ENCODE measurements around the gene SLC35F2. TPM values are rescaled to one million over a fixed set of nuclear protein-coding genes. Genes with fewer than 3 reads are reported as not detected.

SLC35F2 gene
- total RNA-seq, 1 donor from 2014 or later, result 3.8 TPM

- Mint-ChIP-seq H3K27ac (ENCODE audit: unreplicated experiment) (no peak overlapping the region), H3K4me1 (ENCODE audit: unreplicated experiment) (peaks cover 2% of the 10 kb centered on the region), H3K27me3 (ENCODE audit: unreplicated experiment) (no peaks in the 10 kb centered on the region), H3K36me3 (ENCODE audit: unreplicated experiment) (no peaks in the 10 kb centered on the region), H3K9me3 (ENCODE audit: unreplicated experiment) (no peaks in the 10 kb centered on the region), H3K4me3 (ENCODE audit: unreplicated experiment) (no peak overlapping the region)
- TF ChIP-seq, protein P1, sequence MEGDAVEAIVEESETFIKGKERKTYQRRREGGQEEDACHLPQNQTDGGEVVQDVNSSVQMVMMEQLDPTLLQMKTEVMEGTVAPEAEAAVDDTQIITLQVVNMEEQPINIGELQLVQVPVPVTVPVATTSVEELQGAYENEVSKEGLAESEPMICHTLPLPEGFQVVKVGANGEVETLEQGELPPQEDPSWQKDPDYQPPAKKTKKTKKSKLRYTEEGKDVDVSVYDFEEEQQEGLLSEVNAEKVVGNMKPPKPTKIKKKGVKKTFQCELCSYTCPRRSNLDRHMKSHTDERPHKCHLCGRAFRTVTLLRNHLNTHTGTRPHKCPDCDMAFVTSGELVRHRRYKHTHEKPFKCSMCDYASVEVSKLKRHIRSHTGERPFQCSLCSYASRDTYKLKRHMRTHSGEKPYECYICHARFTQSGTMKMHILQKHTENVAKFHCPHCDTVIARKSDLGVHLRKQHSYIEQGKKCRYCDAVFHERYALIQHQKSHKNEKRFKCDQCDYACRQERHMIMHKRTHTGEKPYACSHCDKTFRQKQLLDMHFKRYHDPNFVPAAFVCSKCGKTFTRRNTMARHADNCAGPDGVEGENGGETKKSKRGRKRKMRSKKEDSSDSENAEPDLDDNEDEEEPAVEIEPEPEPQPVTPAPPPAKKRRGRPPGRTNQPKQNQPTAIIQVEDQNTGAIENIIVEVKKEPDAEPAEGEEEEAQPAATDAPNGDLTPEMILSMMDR (IDR thresholded peaks at IDR 0.05), result no peak
- DNase-seq (ENCODE audit: extremely low spot score, unreplicated experiment), result no peak
Observed at GRCh38 chr11:107849790-107850189, 8.8 kb downstream of the SLC35F2 start.

DNA sequence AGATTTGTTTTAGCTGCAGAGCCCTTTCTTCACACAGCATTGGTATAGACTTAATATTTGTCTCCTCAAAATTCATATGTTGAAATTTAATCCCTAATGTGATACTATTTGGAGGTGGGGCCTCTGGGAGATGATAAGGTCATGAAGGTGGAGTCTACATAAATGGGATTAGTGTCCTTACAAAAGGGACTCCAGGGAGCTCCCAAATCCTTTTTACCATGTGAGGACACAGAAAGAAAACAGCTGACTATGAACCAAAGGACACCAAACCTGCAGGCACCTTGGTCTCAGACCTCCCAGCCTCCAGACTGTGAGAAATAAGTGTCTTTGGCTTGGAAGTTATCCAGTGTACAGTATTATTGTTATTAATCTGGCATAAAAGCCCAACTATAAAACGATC lies 10.2 kb downstream of the SLC35F2 start:
- no peak for DNase-seq (ENCODE audit: extremely low spot score, unreplicated experiment)
- H3K4me1 Mint-ChIP-seq (ENCODE audit: unreplicated experiment), result peaks cover 2% of the 10 kb centered on the region
- H3K4me3 Mint-ChIP-seq (ENCODE audit: unreplicated experiment), result no peak overlapping the region
- TF ChIP-seq, protein P1 (IDR thresholded peaks at IDR 0.05), result no peak
- no peaks in the 10 kb centered on the region for H3K36me3 Mint-ChIP-seq (ENCODE audit: unreplicated experiment)
- H3K9me3 Mint-ChIP-seq (ENCODE audit: unreplicated experiment), result no peaks in the 10 kb centered on the region
- no peak overlapping the region for H3K27ac Mint-ChIP-seq (ENCODE audit: unreplicated experiment)
- no peaks in the 10 kb centered on the region for H3K27me3 Mint-ChIP-seq (ENCODE audit: unreplicated experiment)

DNA sequence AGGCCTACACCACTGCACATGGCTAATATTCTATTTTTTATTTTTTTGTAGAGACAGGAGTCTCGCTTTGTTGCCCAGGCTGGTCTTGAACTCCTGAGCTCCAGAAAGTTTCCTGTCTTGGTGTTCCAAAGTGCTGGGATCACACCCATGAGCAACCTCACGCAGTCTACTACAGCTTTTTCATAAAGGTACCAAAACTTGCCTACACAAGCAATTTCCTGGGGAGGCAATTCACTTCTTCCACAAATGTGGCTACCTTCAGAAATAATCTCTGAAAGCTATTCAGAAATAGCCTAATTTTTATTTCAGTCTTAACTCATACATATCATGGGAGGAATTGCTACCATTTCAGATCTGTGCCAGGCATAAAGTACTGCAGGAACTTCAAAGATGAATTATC lies 11.4 kb downstream of the SLC35F2 start:
- Mint-ChIP-seq H3K27ac (ENCODE audit: unreplicated experiment) (no peak overlapping the region), H3K4me1 (ENCODE audit: unreplicated experiment) (peaks cover 2% of the 10 kb centered on the region), H3K36me3 (ENCODE audit: unreplicated experiment) (no peaks in the 10 kb centered on the region), H3K4me3 (ENCODE audit: unreplicated experiment) (no peak overlapping the region), H3K9me3 (ENCODE audit: unreplicated experiment) (no peaks in the 10 kb centered on the region), H3K27me3 (ENCODE audit: unreplicated experiment) (no peaks in the 10 kb centered on the region)
- TF ChIP-seq, protein P1 (IDR thresholded peaks at IDR 0.05), result no peak
- no peak for DNase-seq (ENCODE audit: extremely low spot score, unreplicated experiment)

DNA sequence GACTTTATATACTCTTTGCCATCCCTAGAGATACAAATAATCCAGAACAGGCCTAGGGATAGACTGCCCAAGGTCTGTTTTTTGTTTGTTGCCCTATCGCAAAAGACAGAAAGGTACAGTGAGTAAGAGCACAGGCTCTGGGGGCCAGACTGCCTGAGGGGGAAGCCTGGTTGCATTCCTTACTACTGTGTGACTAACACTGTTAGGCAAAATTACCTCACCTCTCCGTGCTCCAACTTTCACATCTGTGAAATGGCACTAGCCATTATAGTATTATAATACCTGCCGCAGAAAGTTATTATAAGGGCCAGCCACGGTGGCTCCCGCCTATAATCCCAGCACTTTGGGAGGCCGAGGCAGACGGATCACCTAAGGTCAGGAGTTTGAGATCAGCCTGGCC lies 14.5 kb downstream of the SLC35F2 start:
- no peak for DNase-seq (ENCODE audit: extremely low spot score, unreplicated experiment)
- Mint-ChIP-seq H3K4me1 (ENCODE audit: unreplicated experiment) (peaks cover 19% of the 10 kb centered on the region), H3K27me3 (ENCODE audit: unreplicated experiment) (no peaks in the 10 kb centered on the region), H3K27ac (ENCODE audit: unreplicated experiment) (no peak overlapping the region), H3K4me3 (ENCODE audit: unreplicated experiment) (no peak overlapping the region), H3K36me3 (ENCODE audit: unreplicated experiment) (no peaks in the 10 kb centered on the region), H3K9me3 (ENCODE audit: unreplicated experiment) (no peaks in the 10 kb centered on the region)
- TF ChIP-seq, protein P1 (IDR thresholded peaks at IDR 0.05), result no peak

- no peaks in the 10 kb centered on the region for H3K36me3 Mint-ChIP-seq (ENCODE audit: unreplicated experiment)
- no peak for DNase-seq (ENCODE audit: extremely low spot score, unreplicated experiment)
- H3K27ac Mint-ChIP-seq (ENCODE audit: unreplicated experiment), result no peak overlapping the region
- H3K4me1 Mint-ChIP-seq (ENCODE audit: unreplicated experiment), result peaks cover 19% of the 10 kb centered on the region
- H3K27me3 Mint-ChIP-seq (ENCODE audit: unreplicated experiment), result no peaks in the 10 kb centered on the region
- no peaks in the 10 kb centered on the region for H3K9me3 Mint-ChIP-seq (ENCODE audit: unreplicated experiment)
- H3K4me3 Mint-ChIP-seq (ENCODE audit: unreplicated experiment), result no peak overlapping the region
- TF ChIP-seq, protein P1 (IDR thresholded peaks at IDR 0.05), result no peak
Observed at GRCh38 chr11:107842412-107843100, 16.0 kb downstream of the SLC35F2 start.
